HEK293T (cell line): ENCODE results near the gene IGF1.

Experiments
- ARNT ChIP-seq: fragments of 450-650 bp; IDR thresholded peaks from 2 replicates; pipeline ENCODE4 v1.6.1; 2017; ENCODE audit warnings: mild to moderate bottlenecking
- BHLHE40 ChIP-seq: fragments of 450-650 bp; IDR thresholded peaks from 2 replicates; pipeline ENCODE4 v1.6.1; 2016; ENCODE audit warnings: mild to moderate bottlenecking, moderate library complexity, borderline replicate concordance
- CTBP1 ChIP-seq: fragments of 450-650 bp; IDR thresholded peaks from 2 replicates; pipeline ENCODE4 v1.6.1; 2016; ENCODE audit warnings: borderline replicate concordance
- ELF4 ChIP-seq: fragments of 450-650 bp; IDR thresholded peaks from 2 replicates; pipeline ENCODE4 v1.6.1; 2017; ENCODE audit warnings: antibody characterized with exemption
- FOXA1 ChIP-seq: fragments of 450-650 bp; IDR thresholded peaks from 2 replicates; pipeline ENCODE4 v1.6.1; 2016; ENCODE audit warnings: mild to moderate bottlenecking
- FOXK2 ChIP-seq: fragments of 450-650 bp; IDR thresholded peaks from 2 replicates; pipeline ENCODE4 v1.6.1; 2016; ENCODE audit warnings: mild to moderate bottlenecking
- FOXM1 ChIP-seq: fragments of 450-650 bp; IDR thresholded peaks from 2 replicates; pipeline ENCODE4 v1.6.1; 2017; ENCODE audit warnings: mild to moderate bottlenecking, borderline replicate concordance
- L3MBTL2 ChIP-seq: fragments of 450-650 bp; conservative IDR thresholded peaks from 2 replicates; pipeline ENCODE4 v1.6.1; 2016; ENCODE audit warnings: mild to moderate bottlenecking
- LEF1 ChIP-seq: fragments of 450-650 bp; IDR thresholded peaks from 2 replicates; pipeline ENCODE4 v1.6.1; 2017; ENCODE audit warnings: mild to moderate bottlenecking, borderline replicate concordance
- SP1 ChIP-seq: fragments of 450-650 bp; IDR thresholded peaks from 2 replicates; pipeline ENCODE4 v1.6.1; 2017
- SUZ12 ChIP-seq: fragments of 450-650 bp; IDR thresholded peaks from 2 replicates; pipeline ENCODE4 v1.6.1; 2016; ENCODE audit warnings: mild to moderate bottlenecking
- ZNF384 ChIP-seq: fragments of 450-650 bp; IDR thresholded peaks from 2 replicates; pipeline ENCODE4 v1.6.1; 2016
- TF ChIP-seq, protein P1 (sequence below): fragments of 450-650 bp; IDR thresholded peaks from 2 replicates; pipeline ENCODE4 v1.6.1; 2016

DNA sequence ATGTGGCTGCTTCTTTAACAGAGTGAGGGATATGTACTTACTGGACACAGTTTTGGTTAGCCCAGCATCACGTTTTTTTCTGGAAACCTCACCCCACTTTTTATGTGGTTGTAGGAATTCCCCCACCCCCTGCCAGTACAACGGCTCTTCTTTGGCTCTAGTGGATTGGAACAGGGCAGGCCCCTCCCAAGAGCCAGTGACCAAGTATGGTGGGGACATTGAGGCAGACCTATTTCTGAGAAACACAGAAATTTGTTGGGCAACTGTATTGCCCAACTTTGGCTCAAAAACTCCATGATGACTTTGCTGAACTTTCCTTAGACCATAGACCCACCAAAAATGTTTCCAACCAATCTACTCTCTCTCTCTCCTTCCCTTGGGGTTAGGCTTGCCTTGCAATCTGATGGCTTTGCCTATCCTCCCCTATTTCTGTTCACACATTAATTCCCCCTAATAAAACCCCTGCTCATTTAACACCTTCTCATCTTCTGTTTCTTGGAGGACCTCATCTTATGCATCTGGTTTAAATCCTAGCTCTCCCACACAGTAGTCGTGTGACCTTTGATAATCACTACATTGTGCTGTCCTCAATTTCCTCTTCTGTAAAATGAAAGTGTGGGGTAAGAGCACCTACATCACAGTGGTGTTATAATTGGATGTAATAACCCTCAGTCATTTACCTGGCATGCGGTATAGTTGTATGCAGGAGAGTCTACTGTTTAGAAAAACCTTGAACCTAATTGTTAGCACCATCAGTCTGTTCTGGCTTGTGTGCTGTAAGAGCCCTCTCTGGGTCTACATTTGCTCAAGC is 71.7 kb downstream of the IGF1 start:
- no peak for TF ChIP-seq CTBP1
- no peak for TF ChIP-seq LEF1
- no peak for TF ChIP-seq SP1
- no peak for TF ChIP-seq ZNF384
- TF ChIP-seq BHLHE40, result no peak
- no peak for TF ChIP-seq SUZ12
- TF ChIP-seq FOXA1, result no peak
- TF ChIP-seq L3MBTL2, result no peak
- TF ChIP-seq ARNT, result no peak
- TF ChIP-seq FOXM1, result no peak
- TF ChIP-seq, protein P1, sequence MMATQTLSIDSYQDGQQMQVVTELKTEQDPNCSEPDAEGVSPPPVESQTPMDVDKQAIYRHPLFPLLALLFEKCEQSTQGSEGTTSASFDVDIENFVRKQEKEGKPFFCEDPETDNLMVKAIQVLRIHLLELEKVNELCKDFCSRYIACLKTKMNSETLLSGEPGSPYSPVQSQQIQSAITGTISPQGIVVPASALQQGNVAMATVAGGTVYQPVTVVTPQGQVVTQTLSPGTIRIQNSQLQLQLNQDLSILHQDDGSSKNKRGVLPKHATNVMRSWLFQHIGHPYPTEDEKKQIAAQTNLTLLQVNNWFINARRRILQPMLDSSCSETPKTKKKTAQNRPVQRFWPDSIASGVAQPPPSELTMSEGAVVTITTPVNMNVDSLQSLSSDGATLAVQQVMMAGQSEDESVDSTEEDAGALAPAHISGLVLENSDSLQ, result no peak
- TF ChIP-seq FOXK2, result no peak
- TF ChIP-seq ELF4, result no peak
